ENCODE data around the gene MREG. TPM values are rescaled to one million over a fixed set of nuclear protein-coding genes. Genes with fewer than 3 reads are reported as not detected.

Gene MREG
- polyA plus RNA-seq, 2 of the 4 experiments (the other 2 are of a cell fraction) = 6.4 to 8.0 TPM

DNA sequence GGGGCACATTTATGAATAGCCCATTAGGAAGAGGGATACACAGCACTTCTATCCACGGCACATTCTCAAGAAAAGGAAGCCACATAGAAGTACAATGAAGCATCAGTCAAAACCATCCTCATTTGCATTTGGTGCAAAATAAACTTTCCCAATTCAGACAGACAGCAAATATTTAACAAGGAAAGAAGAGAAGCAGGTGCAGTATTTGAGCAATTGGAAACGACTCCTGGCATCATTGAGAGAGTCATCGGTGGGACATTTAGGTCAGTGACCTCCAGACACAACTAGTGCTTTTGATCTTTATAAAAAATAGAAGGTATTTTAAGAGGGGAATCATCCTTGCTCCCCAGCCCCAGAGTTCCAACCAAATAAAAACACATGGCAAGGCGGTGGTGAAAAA is 118.0 kb downstream of the MREG start:
- H3K9me3 ChIP-seq = no peaks in the 10 kb centered on the region
- 65% methylated on average over 4 of the region's 4 CpGs for WGBS (ENCODE audit: missing lambda C conversion rate)
- CTCF ChIA-PET = interaction anchor here (1.2 kb wide), 1 partner anchor 56 kb away, joined by 3 read pairs; no protein-coding TSS in a partner anchor
- H3K4me3 ChIP-seq = no peak overlapping the region
- TF ChIP-seq HEYL (CRISPR knock-in tag; IDR thresholded peaks at IDR 0.05) = no peak
- no peak for TF ChIP-seq POLR2A (IDR thresholded peaks at IDR 0.05; ENCODE audit: low read length)
- TF ChIP-seq RCOR1 (IDR thresholded peaks at IDR 0.05; ENCODE audit: low read depth, low read length) = no peak
- TF ChIP-seq CBX2 (IDR thresholded peaks at IDR 0.05; ENCODE audit: borderline replicate concordance, low read depth) = no peak
- TF ChIP-seq, protein P1, sequence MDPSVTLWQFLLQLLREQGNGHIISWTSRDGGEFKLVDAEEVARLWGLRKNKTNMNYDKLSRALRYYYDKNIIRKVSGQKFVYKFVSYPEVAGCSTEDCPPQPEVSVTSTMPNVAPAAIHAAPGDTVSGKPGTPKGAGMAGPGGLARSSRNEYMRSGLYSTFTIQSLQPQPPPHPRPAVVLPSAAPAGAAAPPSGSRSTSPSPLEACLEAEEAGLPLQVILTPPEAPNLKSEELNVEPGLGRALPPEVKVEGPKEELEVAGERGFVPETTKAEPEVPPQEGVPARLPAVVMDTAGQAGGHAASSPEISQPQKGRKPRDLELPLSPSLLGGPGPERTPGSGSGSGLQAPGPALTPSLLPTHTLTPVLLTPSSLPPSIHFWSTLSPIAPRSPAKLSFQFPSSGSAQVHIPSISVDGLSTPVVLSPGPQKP (IDR thresholded peaks at IDR 0.05; ENCODE audit: low read depth, low read length) = no peak
- TF ChIP-seq CHD2 (IDR thresholded peaks at IDR 0.05; ENCODE audit: low read length, partially characterized antibody) = no peak
- no peak for TF ChIP-seq ZC3H11A (IDR thresholded peaks at IDR 0.05)
- no peak for TF ChIP-seq JUN (IDR thresholded peaks at IDR 0.05)
- TF ChIP-seq ZFP36 (IDR thresholded peaks at IDR 0.05; ENCODE audit: borderline replicate concordance, partially characterized antibody) = no peak
- TF ChIP-seq MAZ (IDR thresholded peaks at IDR 0.05; ENCODE audit: borderline replicate concordance, low read depth, low read length) = no peak
- no peak for TF ChIP-seq SMC3 (IDR thresholded peaks at IDR 0.05)
- TF ChIP-seq HOXB5 (CRISPR knock-in tag; IDR thresholded peaks at IDR 0.05) = no peak
- TF ChIP-seq ZNF302 (CRISPR knock-in tag; IDR thresholded peaks at IDR 0.05) = no peak
- no peak for TF ChIP-seq E2F6 (IDR thresholded peaks at IDR 0.05; ENCODE audit: borderline replicate concordance, low read depth)
- TF ChIP-seq, protein P2, sequence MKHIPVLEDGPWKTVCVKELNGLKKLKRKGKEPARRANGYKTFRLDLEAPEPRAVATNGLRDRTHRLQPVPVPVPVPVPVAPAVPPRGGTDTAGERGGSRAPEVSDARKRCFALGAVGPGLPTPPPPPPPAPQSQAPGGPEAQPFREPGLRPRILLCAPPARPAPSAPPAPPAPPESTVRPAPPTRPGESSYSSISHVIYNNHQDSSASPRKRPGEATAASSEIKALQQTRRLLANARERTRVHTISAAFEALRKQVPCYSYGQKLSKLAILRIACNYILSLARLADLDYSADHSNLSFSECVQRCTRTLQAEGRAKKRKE (CRISPR knock-in tag; IDR thresholded peaks at IDR 0.05; ENCODE audit: low read depth) = no peak
- no peak overlapping the region for H3K27ac ChIP-seq
- no peak for FAIRE-seq
- no peak for ATAC-seq
- DNase-seq (ENCODE audit: low read depth in 1 of 2, low spot score in 1 of 2) = no peak
- H3K4me2 ChIP-seq = no peak overlapping the region
- H3K4me1 ChIP-seq = peaks cover 3% of the 10 kb centered on the region; the same call in 1 of the 3 replicates
- POLR2A ChIA-PET = no interaction called here

Other genes starting within 250 kb of the MREG start
- gene PECR, start 68.3 kb upstream of the MREG start, polyA plus RNA-seq (2011; rRNA removed) = 39.9 and 50.4 TPM in 2 replicates
- 16.8 to 17.1 TPM (median 16.9 TPM) in 3 replicates for gene PECR, start 68.3 kb upstream of the MREG start, polyA plus RNA-seq (2017; fragmentation: RNase III; extraction: RNeasy Plus Mini Kit Qiagen cat#74134 plus additional on column Dnase treatment)
- 0.54 and 0.78 TPM in 2 replicates for gene TMEM169, start 68.4 kb upstream of the MREG start, polyA plus RNA-seq (2011; rRNA removed)
- 0.80 to 0.82 TPM (median 0.81 TPM) in 3 replicates for gene TMEM169, start 68.4 kb upstream of the MREG start, polyA plus RNA-seq (2017; fragmentation: RNase III; extraction: RNeasy Plus Mini Kit Qiagen cat#74134 plus additional on column Dnase treatment)
- 430 and 619 TPM in 2 replicates for gene XRCC5, start 95.8 kb upstream of the MREG start, polyA plus RNA-seq (2011; rRNA removed)
- 209 to 222 TPM (median 217 TPM) in 3 replicates for gene XRCC5, start 95.8 kb upstream of the MREG start, polyA plus RNA-seq (2017; fragmentation: RNase III; extraction: RNeasy Plus Mini Kit Qiagen cat#74134 plus additional on column Dnase treatment)

All from A549 (cell line).